HepG2 (cell line): ENCODE results near the gene NAB2. TPM values are rescaled to one million over a fixed set of nuclear protein-coding genes. Genes with fewer than 3 reads are reported as not detected.

Source experiments
- ATAD3A ChIP-seq: sonication (generic); formaldehyde crosslinking; IDR thresholded peaks from 2 replicates; pipeline ENCODE4 v1.4.0; 2020; ENCODE audit warnings: missing genetic modification reagents
- FOSL1 ChIP-seq: sonication (generic); formaldehyde crosslinking; IDR thresholded peaks from 2 replicates; pipeline ENCODE4 v1.9.0; 2021; ENCODE audit warnings: missing genetic modification reagents, borderline replicate concordance
- GABPB1 ChIP-seq: IDR thresholded peaks from 2 replicates; pipeline ENCODE4 v1.6.1; 2016; ENCODE audit warnings: mild to moderate bottlenecking, missing genetic modification reagents, moderate library complexity, missing compliant biosample characterization
- NR2C2 ChIP-seq: sonication (generic); formaldehyde crosslinking; IDR thresholded peaks from 2 replicates; pipeline ENCODE4 v1.4.0; 2020; ENCODE audit warnings: missing genetic modification reagents, mild to moderate bottlenecking, moderate library complexity, borderline replicate concordance
- SCMH1 ChIP-seq: sonication (generic); formaldehyde crosslinking; IDR thresholded peaks from 2 replicates; pipeline ENCODE4 v1.9.0; 2021; ENCODE audit warnings: missing genetic modification reagents, mild to moderate bottlenecking, borderline replicate concordance
- SIX4 ChIP-seq: sonication (generic); formaldehyde crosslinking; IDR thresholded peaks from 2 replicates; pipeline ENCODE4 v1.4.0; 2020; ENCODE audit warnings: missing genetic modification reagents
- TCF7 ChIP-seq: sonication (generic); IDR thresholded peaks from 2 replicates; pipeline ENCODE4 v1.6.1; 2016; ENCODE audit warnings: antibody characterized with exemption, low read depth
- USF2 ChIP-seq, 2 experiments: sonication (generic) in 1 of 2; formaldehyde crosslinking in 1 of 2; IDR thresholded peaks; 2 replicates each; pipeline versions ENCODE4 v1.5.1 to v1.6.1; 2011 to 2020; ENCODE audit warnings: borderline replicate concordance in 1 of 2, low read depth in 1 of 2, low read length in 1 of 2, mild to moderate bottlenecking in 1 of 2, missing genetic modification reagents in 1 of 2, moderate library complexity in 1 of 2
- ZNF317 ChIP-seq: sonication (generic); formaldehyde crosslinking; IDR thresholded peaks from 2 replicates; pipeline ENCODE4 v1.5.0; 2020; ENCODE audit warnings: mild to moderate bottlenecking, missing genetic modification reagents
- ZNF431 ChIP-seq: sonication (generic); formaldehyde crosslinking; IDR thresholded peaks from 2 replicates; pipeline ENCODE4 v1.9.0; 2022; ENCODE audit warnings: missing genetic modification reagents, low read depth, mild to moderate bottlenecking, borderline replicate concordance
- ZNF512B ChIP-seq: sonication (generic); formaldehyde crosslinking; IDR thresholded peaks from 2 replicates; pipeline ENCODE4 v1.5.1; 2020; ENCODE audit warnings: missing genetic modification reagents, mild to moderate bottlenecking, borderline replicate concordance
- ZNF547 ChIP-seq: sonication (generic); formaldehyde crosslinking; IDR thresholded peaks from 2 replicates; pipeline ENCODE4 v1.5.1; 2020; ENCODE audit warnings: mild to moderate bottlenecking, missing genetic modification reagents
- ZNF556 ChIP-seq: sonication (generic); formaldehyde crosslinking; IDR thresholded peaks from 2 replicates; pipeline ENCODE4 v1.4.0; 2020; ENCODE audit warnings: mild to moderate bottlenecking, missing genetic modification reagents, borderline replicate concordance
- ZNF883 ChIP-seq: sonication (generic); formaldehyde crosslinking; IDR thresholded peaks from 2 replicates; pipeline ENCODE4 v1.5.1; 2020; ENCODE audit warnings: mild to moderate bottlenecking, missing genetic modification reagents; ENCODE audit errors: not compliant biosample characterization
- polyA plus RNA-seq, 8 experiments: library from polyadenylated mRNA; depleted of rRNA in 3 of 8; stranded (reverse) in 7 of 8; unstranded in 1 of 8; fragments of >200 nt; fragmentation: Illumina TruSeq in 4 of 8; extraction: Trizol in 4 of 8; gene quantifications; 2 replicates each; pipeline versions ENCODE4 v1.2.1 to v1.2.3, GENCODE V29; 2011 to 2016; ENCODE audit warnings: low read depth in 4 of 8, missing spikeins in 1 of 8, mixed read lengths in 1 of 8; ENCODE audit not compliant: insufficient read depth in 1 of 8
- total RNA-seq, 5 experiments: library from RNA; depleted of rRNA; stranded (reverse); fragments of >200 nt; fragmentation: Illumina TruSeq; extraction: Trizol; gene quantifications; 2 replicates each; pipeline ENCODE4 v1.2.3, GENCODE V29; 2016; ENCODE audit warnings: low read depth in 1 of 5
- TF ChIP-seq, protein P1 (sequence below): sonication (generic); formaldehyde crosslinking; IDR thresholded peaks from 2 replicates; pipeline ENCODE4 v1.5.0; 2020; ENCODE audit warnings: mild to moderate bottlenecking, missing genetic modification reagents, borderline replicate concordance
- TF ChIP-seq, protein P2 (sequence below): sonication (generic); formaldehyde crosslinking; IDR thresholded peaks from 2 replicates; pipeline ENCODE4 v1.4.0; 2020; ENCODE audit warnings: missing genetic modification reagents

The NAB2 gene
- total and polyA plus RNA-seq, 2 of the 13 experiments (the other 11 are each of a cell fraction or from before 2014, with no cell fraction given): 11.7 to 12.9 TPM

- TF ChIP-seq ZNF512B (no peak), SCMH1 (CRISPR knock-in tag) (no peak), FOSL1 (CRISPR knock-in tag) (no peak), TCF7 (no peak), ZNF547 (CRISPR knock-in tag) (0 out of 2 replicates have a peak, but pooled peaks have one; percentile 46), GABPB1 (CRISPR knock-in tag) (peak; percentile 84), SIX4 (no peak), ZNF556 (CRISPR knock-in tag) (no peak), NR2C2 (CRISPR knock-in tag) (no peak), ATAD3A (no peak), ZNF883 (CRISPR knock-in tag) (peak; percentile 45), ZNF317 (CRISPR knock-in tag) (peak; percentile 62; the same call in 1 of the 2 replicates), ZNF431 (CRISPR knock-in tag) (no peak; the same call in 1 of the 2 replicates), USF2 (IDR thresholded peaks at IDR 0.05; ENCODE audit: low read depth, low read length) (peak; percentile 88), USF2 (CRISPR knock-in tag; IDR thresholded peaks at IDR 0.05; ENCODE audit: borderline replicate concordance) (peak; percentile 93; the same call in 1 of the 2 replicates)
- TF ChIP-seq, protein P1, sequence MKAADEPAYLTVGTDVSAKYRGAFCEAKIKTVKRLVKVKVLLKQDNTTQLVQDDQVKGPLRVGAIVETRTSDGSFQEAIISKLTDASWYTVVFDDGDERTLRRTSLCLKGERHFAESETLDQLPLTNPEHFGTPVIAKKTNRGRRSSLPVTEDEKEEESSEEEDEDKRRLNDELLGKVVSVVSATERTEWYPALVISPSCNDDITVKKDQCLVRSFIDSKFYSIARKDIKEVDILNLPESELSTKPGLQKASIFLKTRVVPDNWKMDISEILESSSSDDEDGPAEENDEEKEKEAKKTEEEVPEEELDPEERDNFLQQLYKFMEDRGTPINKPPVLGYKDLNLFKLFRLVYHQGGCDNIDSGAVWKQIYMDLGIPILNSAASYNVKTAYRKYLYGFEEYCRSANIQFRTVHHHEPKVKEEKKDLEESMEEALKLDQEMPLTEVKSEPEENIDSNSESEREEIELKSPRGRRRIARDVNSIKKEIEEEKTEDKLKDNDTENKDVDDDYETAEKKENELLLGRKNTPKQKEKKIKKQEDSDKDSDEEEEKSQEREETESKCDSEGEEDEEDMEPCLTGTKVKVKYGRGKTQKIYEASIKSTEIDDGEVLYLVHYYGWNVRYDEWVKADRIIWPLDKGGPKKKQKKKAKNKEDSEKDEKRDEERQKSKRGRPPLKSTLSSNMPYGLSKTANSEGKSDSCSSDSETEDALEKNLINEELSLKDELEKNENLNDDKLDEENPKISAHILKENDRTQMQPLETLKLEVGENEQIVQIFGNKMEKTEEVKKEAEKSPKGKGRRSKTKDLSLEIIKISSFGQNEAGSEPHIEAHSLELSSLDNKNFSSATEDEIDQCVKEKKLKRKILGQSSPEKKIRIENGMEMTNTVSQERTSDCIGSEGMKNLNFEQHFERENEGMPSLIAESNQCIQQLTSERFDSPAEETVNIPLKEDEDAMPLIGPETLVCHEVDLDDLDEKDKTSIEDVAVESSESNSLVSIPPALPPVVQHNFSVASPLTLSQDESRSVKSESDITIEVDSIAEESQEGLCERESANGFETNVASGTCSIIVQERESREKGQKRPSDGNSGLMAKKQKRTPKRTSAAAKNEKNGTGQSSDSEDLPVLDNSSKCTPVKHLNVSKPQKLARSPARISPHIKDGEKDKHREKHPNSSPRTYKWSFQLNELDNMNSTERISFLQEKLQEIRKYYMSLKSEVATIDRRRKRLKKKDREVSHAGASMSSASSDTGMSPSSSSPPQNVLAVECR (CRISPR knock-in tag): peak; percentile 98
- TF ChIP-seq, protein P2, sequence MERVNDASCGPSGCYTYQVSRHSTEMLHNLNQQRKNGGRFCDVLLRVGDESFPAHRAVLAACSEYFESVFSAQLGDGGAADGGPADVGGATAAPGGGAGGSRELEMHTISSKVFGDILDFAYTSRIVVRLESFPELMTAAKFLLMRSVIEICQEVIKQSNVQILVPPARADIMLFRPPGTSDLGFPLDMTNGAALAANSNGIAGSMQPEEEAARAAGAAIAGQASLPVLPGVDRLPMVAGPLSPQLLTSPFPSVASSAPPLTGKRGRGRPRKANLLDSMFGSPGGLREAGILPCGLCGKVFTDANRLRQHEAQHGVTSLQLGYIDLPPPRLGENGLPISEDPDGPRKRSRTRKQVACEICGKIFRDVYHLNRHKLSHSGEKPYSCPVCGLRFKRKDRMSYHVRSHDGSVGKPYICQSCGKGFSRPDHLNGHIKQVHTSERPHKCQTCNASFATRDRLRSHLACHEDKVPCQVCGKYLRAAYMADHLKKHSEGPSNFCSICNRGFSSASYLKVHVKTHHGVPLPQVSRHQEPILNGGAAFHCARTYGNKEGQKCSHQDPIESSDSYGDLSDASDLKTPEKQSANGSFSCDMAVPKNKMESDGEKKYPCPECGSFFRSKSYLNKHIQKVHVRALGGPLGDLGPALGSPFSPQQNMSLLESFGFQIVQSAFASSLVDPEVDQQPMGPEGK (CRISPR knock-in tag): no peak
These were observed 10.2 kb upstream of the NAB2 start, which contains the start of gene NEMP1 (continued) for GRCh38 chr12:57078519-57079404.
